LNCAP (cell line): Measurements from ENCODE around the gene OLFML1.

Source experiments
- CTCF ChIP-seq: fragments of 450-650 bp; IDR thresholded peaks from 2 replicates; pipeline ENCODE4 v1.5.1; 2017; ENCODE audit warnings: mild to moderate bottlenecking

Gene OLFML1

GRCh38 chr11:7445564-7445963, 39.7 kb upstream of the OLFML1 start:
- no peak for TF ChIP-seq CTCF

GRCh38 chr11:7448201-7448600, 37.1 kb upstream of the OLFML1 start:
- TF ChIP-seq CTCF: no peak

GRCh38 chr11:7449211-7449840, 36.0 kb upstream of the OLFML1 start:
- TF ChIP-seq CTCF: no peak

GRCh38 chr11:7449841-7450214, 35.5 kb upstream of the OLFML1 start:
- TF ChIP-seq CTCF: no peak

GRCh38 chr11:7450836-7451235, 34.5 kb upstream of the OLFML1 start:
- no peak for TF ChIP-seq CTCF

- TF ChIP-seq CTCF: no peak
Observed at GRCh38 chr11:7451520-7451919, 33.8 kb upstream of the OLFML1 start.

GRCh38 chr11:7451952-7452494, 33.3 kb upstream of the OLFML1 start:
- TF ChIP-seq CTCF: no peak

- no peak for TF ChIP-seq CTCF
Observed at GRCh38 chr11:7454854-7455253, 30.5 kb upstream of the OLFML1 start.
